ENCODE measurements around the gene STK38.

Gene STK38

DNA sequence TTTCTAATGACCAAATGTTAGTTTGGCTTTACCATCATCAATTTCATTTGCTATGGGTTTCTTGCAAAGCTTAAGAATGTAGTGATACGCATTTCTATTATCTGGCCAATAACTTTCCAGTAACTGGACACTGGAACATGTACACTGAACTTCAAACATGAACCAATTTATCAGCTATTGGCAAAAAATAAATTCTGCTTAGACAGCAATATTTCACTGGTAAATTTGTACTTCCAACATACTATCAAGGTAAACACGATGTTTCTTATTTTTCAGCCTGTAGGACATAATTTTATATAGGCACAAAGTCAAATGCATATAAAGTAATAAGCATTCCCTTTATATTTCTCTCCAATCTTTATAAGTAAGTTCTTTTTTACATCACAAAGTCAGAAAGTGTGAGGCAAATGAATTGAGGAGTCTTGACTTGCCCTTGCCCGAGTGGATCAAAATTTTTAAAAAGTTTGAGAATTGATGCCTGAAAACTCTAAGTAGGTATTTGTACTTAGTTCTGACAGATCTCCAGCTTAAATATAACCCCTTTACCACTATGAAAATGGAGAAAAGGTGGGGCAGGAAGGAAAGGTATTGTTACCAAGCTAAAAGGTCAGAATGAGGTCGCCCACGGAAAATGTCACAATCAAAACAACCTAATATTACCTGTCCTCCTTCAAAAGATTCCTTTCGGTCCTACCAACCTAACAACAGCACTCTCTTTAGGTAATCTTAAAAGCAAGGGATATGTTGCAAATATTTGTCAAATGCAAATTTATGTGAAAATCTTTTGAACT, 41.3 kb downstream of the STK38 start:
- H3K4me3 ChIP-seq (ENCODE audit: low read length): no peak overlapping the region
- H3F3A ChIP-seq (ENCODE audit: insufficient read depth, low read length): no peaks in the 10 kb centered on the region
- no peaks in the 10 kb centered on the region for H3K79me2 ChIP-seq (ENCODE audit: low read length)
- no peak overlapping the region for H3K9ac ChIP-seq (ENCODE audit: low read length)
- H3K36me3 ChIP-seq (replicated peaks; ENCODE audit: insufficient read depth, low read length): no peaks in the 10 kb centered on the region
- H3K4me2 ChIP-seq (ENCODE audit: low read depth, low read length): no peak overlapping the region
- 0 out of 2 replicates have a peak, but pooled peaks cover 5% of the 10 kb centered on the region for H3K4me1 ChIP-seq (ENCODE audit: low read length)
- no peak overlapping the region for H3K27ac ChIP-seq (ENCODE audit: low read length)
- no peaks in the 10 kb centered on the region for H3K9me3 ChIP-seq (replicated peaks; ENCODE audit: insufficient read depth, low read length)
- no peaks in the 10 kb centered on the region for H4K20me1 ChIP-seq (ENCODE audit: insufficient read depth, low read length)
- DNase-seq: no peak
- TF ChIP-seq EZH2phosphoT487 (IDR thresholded peaks at IDR 0.05; ENCODE audit: low read length): no peak
- TF ChIP-seq, protein P1, sequence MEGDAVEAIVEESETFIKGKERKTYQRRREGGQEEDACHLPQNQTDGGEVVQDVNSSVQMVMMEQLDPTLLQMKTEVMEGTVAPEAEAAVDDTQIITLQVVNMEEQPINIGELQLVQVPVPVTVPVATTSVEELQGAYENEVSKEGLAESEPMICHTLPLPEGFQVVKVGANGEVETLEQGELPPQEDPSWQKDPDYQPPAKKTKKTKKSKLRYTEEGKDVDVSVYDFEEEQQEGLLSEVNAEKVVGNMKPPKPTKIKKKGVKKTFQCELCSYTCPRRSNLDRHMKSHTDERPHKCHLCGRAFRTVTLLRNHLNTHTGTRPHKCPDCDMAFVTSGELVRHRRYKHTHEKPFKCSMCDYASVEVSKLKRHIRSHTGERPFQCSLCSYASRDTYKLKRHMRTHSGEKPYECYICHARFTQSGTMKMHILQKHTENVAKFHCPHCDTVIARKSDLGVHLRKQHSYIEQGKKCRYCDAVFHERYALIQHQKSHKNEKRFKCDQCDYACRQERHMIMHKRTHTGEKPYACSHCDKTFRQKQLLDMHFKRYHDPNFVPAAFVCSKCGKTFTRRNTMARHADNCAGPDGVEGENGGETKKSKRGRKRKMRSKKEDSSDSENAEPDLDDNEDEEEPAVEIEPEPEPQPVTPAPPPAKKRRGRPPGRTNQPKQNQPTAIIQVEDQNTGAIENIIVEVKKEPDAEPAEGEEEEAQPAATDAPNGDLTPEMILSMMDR (IDR thresholded peaks at IDR 0.05; ENCODE audit: low read length): no peak
- no peak for TF ChIP-seq EZH2 (optimal IDR thresholded peaks at IDR 0.05; ENCODE audit: low read depth, low read length)
- no peaks in the 10 kb centered on the region for H3K9me2 ChIP-seq (replicated peaks; ENCODE audit: insufficient read depth, low read length)
- no peaks in the 10 kb centered on the region for H3K27me3 ChIP-seq (replicated peaks; ENCODE audit: insufficient read depth, low read length)
- no peak overlapping the region for H2AFZ ChIP-seq (ENCODE audit: low read length)

DNA sequence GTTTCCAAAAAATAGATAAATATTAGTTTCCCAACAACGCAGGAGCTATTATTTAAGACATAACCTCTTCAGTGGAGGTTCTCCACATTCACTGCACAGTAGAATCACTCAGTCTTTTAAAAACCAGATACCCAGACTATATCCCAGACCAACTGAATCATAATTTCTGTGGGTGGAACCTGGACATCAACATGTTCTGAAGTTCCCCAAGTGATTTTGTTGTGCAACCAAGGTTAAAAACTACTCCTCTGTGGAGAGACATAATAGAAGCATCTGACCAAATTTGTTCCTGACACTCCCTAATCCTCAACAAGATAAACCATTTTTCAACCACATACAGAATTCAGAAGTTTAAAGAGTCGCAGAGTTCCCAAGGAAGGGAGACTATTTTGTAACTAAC, 42.3 kb downstream of the STK38 start:
- Histone ChIP-seq H3K9me2 (replicated peaks; ENCODE audit: insufficient read depth, low read length) (no peaks in the 10 kb centered on the region), H3K4me2 (ENCODE audit: low read depth, low read length) (no peak overlapping the region), H2AFZ (ENCODE audit: low read length) (no peak overlapping the region), H3K27me3 (replicated peaks; ENCODE audit: insufficient read depth, low read length) (no peaks in the 10 kb centered on the region), H3K36me3 (replicated peaks; ENCODE audit: insufficient read depth, low read length) (no peaks in the 10 kb centered on the region), H3K79me2 (ENCODE audit: low read length) (no peaks in the 10 kb centered on the region), H3K4me1 (ENCODE audit: low read length) (0 out of 2 replicates have a peak, but pooled peaks cover 5% of the 10 kb centered on the region), H3K27ac (ENCODE audit: low read length) (no peak overlapping the region), H3F3A (ENCODE audit: insufficient read depth, low read length) (no peaks in the 10 kb centered on the region), H3K4me3 (ENCODE audit: low read length) (no peak overlapping the region), H3K9me3 (replicated peaks; ENCODE audit: insufficient read depth, low read length) (no peaks in the 10 kb centered on the region), H3K9ac (ENCODE audit: low read length) (no peak overlapping the region), H4K20me1 (ENCODE audit: insufficient read depth, low read length) (no peaks in the 10 kb centered on the region)
- no peak for DNase-seq
- TF ChIP-seq, protein P1 (IDR thresholded peaks at IDR 0.05; ENCODE audit: low read length): no peak
- no peak for TF ChIP-seq EZH2 (optimal IDR thresholded peaks at IDR 0.05; ENCODE audit: low read depth, low read length)

DNA sequence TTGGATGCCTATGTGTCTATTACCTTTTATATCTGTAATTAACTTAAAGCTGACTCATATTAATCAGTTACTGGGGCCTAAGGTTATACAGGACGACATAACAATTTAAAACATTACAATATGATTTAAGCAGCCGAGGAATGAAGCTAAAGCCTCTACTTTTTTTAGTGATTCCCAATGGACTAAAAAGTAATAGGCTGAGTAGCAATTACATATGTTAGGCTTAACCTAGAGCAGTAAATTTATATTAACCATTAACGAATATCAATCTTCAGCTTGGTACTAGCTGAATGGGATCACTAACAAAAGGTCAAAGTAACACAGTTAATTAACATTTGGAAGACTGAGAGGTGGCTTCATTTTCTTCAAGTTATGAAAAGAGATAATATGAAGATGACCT, 43.1 kb downstream of the STK38 start:
- Histone ChIP-seq H3K27ac (ENCODE audit: low read length) (no peak overlapping the region), H3K4me1 (ENCODE audit: low read length) (0 out of 2 replicates have a peak, but pooled peaks cover 5% of the 10 kb centered on the region), H2AFZ (ENCODE audit: low read length) (no peak overlapping the region), H3K79me2 (ENCODE audit: low read length) (no peaks in the 10 kb centered on the region), H3K36me3 (replicated peaks; ENCODE audit: insufficient read depth, low read length) (no peaks in the 10 kb centered on the region), H3K27me3 (replicated peaks; ENCODE audit: insufficient read depth, low read length) (no peaks in the 10 kb centered on the region), H3K4me2 (ENCODE audit: low read depth, low read length) (no peak overlapping the region), H3K9ac (ENCODE audit: low read length) (no peak overlapping the region), H3F3A (ENCODE audit: insufficient read depth, low read length) (no peaks in the 10 kb centered on the region), H3K9me3 (replicated peaks; ENCODE audit: insufficient read depth, low read length) (no peaks in the 10 kb centered on the region), H4K20me1 (ENCODE audit: insufficient read depth, low read length) (no peaks in the 10 kb centered on the region), H3K4me3 (ENCODE audit: low read length) (no peak overlapping the region), H3K9me2 (replicated peaks; ENCODE audit: insufficient read depth, low read length) (no peaks in the 10 kb centered on the region)
- TF ChIP-seq, protein P1 (IDR thresholded peaks at IDR 0.05; ENCODE audit: low read length): no peak
- TF ChIP-seq EZH2phosphoT487 (IDR thresholded peaks at IDR 0.05; ENCODE audit: low read length) (no peak), EZH2 (optimal IDR thresholded peaks at IDR 0.05; ENCODE audit: low read depth, low read length) (no peak)
- no peak for DNase-seq
